ENCODE measurements around the gene SPEF2.

DNA sequence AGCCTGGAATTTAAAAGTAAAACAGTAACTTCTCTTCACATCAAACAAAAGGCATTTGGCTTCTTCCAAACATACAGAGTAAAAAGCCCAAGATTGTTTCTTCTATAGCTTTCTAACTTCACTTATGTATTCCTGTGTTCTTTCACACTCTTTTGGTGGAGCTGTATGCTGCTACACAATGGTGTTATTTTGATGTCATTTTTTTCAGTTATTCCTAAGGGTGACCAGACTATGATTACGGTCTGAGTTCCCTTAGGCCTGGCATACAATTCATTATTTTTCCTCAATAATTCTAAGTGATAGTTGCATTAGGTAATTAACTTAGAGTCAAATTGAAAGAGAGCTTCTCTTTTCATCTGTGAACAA lies 172.8 kb downstream of the SPEF2 start:
- TF ChIP-seq, protein P1, sequence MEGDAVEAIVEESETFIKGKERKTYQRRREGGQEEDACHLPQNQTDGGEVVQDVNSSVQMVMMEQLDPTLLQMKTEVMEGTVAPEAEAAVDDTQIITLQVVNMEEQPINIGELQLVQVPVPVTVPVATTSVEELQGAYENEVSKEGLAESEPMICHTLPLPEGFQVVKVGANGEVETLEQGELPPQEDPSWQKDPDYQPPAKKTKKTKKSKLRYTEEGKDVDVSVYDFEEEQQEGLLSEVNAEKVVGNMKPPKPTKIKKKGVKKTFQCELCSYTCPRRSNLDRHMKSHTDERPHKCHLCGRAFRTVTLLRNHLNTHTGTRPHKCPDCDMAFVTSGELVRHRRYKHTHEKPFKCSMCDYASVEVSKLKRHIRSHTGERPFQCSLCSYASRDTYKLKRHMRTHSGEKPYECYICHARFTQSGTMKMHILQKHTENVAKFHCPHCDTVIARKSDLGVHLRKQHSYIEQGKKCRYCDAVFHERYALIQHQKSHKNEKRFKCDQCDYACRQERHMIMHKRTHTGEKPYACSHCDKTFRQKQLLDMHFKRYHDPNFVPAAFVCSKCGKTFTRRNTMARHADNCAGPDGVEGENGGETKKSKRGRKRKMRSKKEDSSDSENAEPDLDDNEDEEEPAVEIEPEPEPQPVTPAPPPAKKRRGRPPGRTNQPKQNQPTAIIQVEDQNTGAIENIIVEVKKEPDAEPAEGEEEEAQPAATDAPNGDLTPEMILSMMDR (IDR thresholded peaks at IDR 0.05), result no peak
- TF ChIP-seq, protein P2, sequence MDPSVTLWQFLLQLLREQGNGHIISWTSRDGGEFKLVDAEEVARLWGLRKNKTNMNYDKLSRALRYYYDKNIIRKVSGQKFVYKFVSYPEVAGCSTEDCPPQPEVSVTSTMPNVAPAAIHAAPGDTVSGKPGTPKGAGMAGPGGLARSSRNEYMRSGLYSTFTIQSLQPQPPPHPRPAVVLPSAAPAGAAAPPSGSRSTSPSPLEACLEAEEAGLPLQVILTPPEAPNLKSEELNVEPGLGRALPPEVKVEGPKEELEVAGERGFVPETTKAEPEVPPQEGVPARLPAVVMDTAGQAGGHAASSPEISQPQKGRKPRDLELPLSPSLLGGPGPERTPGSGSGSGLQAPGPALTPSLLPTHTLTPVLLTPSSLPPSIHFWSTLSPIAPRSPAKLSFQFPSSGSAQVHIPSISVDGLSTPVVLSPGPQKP (IDR thresholded peaks at IDR 0.05; ENCODE audit: low read depth, low read length), result no peak
- TF ChIP-seq RAD21 (conservative IDR thresholded peaks at IDR 0.05 in 1 of 2, IDR thresholded peaks at IDR 0.05 in 1 of 2) (no peak), SMC3 (IDR thresholded peaks at IDR 0.05) (no peak), PHF8 (IDR thresholded peaks at IDR 0.05; ENCODE audit: borderline replicate concordance, low read depth) (no peak), POLR2A (IDR thresholded peaks at IDR 0.05; ENCODE audit: low read length) (no peak), RFX5 (IDR thresholded peaks at IDR 0.05) (no peak), BHLHE40 (IDR thresholded peaks at IDR 0.05; ENCODE audit: low read depth, low read length) (no peak)

All from A549 (cell line).